RWPE1 (cell line): Measurements from ENCODE around the gene ABCA13.

Experiments
- CTCF ChIA-PET: fragments of 350-600 bp; sonication (Branson Sonifier 250); formaldehyde crosslinking; extraction: SDS; loops from one replicate; lab custom pipeline; 2021; lab: Yijun Ruan, JAX
- POLR2A ChIA-PET: fragments of 400-600 bp; formaldehyde crosslinking; extraction: SDS; loops from one replicate; lab custom pipeline; 2020; ENCODE audit warnings: antibody characterized with exemption; ENCODE audit not compliant: low non-redundant PET; lab: Yijun Ruan, JAX
- DNase-seq: peaks from one replicate; pipeline ENCODE4 v3.0.0; 2012; ENCODE audit warnings: low spot score
- H3K27ac ChIP-seq: fragments of 450-650 bp; 2 replicates; pipeline ENCODE4 v1.5.1; 2017
- CTCF ChIP-seq: fragments of 450-650 bp; conservative IDR thresholded peaks from 2 replicates; pipeline ENCODE4 v1.5.1; 2017; ENCODE audit warnings: low read depth, mild to moderate bottlenecking

ABCA13 gene

GRCh38 chr7:48150086-48150485, 21.2 kb upstream of the ABCA13 start:
- TF ChIP-seq CTCF, result no peak
- no peak overlapping the region for H3K27ac ChIP-seq
- POLR2A ChIA-PET, result no interaction called here
- CTCF ChIA-PET, result no interaction called here
- no peak for DNase-seq

GRCh38 chr7:48154792-48155413, 16.4 kb upstream of the ABCA13 start:
- H3K27ac ChIP-seq, result no peak overlapping the region
- TF ChIP-seq CTCF, result peak; percentile 69
- peak; percentile 53 for DNase-seq
- CTCF ChIA-PET, result interaction anchor here (0.6 to 1.8 kb wide), 16 partner anchors 10 to 1698 kb away, joined by 3 to 44 read pairs (median 5); no protein-coding TSS in a partner anchor
- POLR2A ChIA-PET, result no interaction called here

GRCh38 chr7:48158404-48158803, 12.9 kb upstream of the ABCA13 start:
- ChIA-PET POLR2A (no interaction called here), CTCF (interaction anchor here (1.2 kb wide), 1 partner anchor 213 kb away, joined by 3 read pairs; no protein-coding TSS in a partner anchor)
- TF ChIP-seq CTCF, result no peak
- DNase-seq, result no peak
- no peak overlapping the region for H3K27ac ChIP-seq

DNA sequence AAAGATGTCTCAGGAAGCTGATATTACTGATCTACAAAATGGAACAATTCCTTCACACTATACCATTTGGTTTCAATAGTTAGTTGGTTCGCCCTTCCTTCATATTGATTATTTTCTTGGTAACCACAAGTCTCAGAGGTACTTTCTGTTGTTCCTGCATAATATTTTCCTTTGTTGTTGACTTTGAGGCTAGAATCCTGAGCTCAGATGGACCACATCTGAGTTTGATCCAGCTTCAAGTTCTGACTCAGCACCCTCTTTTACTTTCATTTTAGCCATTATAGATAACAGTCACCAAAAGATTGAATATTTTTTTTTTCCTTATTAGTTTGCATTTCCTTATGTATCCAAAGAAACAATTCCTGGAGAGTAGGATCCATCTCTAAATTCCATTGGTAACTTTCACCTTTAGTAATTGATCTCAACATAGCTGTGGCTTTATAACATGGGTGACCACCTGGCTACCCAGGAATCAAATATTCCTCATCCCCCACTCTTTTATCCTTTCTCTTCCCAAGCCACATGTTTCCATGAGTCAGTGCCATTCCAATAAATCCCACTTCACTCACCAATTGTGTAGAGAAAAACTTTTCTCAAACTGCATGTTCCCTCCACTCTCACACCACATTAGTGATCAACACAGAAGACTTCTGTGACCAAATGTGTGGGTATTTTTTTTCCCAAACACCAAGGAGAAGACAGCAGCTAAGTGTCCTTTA, 9.7 kb upstream of the ABCA13 start:
- TF ChIP-seq CTCF, result no peak
- H3K27ac ChIP-seq, result no peak overlapping the region
- POLR2A ChIA-PET, result no interaction called here
- CTCF ChIA-PET, result no interaction called here
- no peak for DNase-seq

- ChIA-PET CTCF (no interaction called here), POLR2A (no interaction called here)
- H3K27ac ChIP-seq, result no peak overlapping the region
- TF ChIP-seq CTCF, result no peak
- no peak for DNase-seq
These were observed 6.1 kb upstream of the ABCA13 start for GRCh38 chr7:48165157-48165556.

DNA sequence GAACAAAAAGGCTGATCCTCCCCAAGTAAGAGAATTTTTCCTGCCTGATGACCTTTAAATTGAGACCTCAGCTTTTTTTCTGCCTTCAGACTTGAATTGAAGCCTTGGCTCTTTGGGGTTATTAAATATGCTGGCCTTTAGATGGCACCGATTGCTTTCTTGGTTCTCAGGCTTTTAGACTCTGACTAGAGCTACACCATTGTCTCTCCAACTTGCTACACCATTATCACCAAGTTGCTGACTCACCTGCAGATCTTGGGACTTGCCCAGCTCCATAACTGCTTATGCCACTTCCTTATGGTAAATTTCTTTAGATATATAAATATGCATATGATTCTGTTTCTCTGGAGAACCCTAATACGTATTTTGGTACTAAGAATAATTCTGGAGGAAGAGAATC, 3.1 kb upstream of the ABCA13 start:
- TF ChIP-seq CTCF, result no peak
- H3K27ac ChIP-seq, result no peak overlapping the region
- POLR2A ChIA-PET, result no interaction called here
- CTCF ChIA-PET, result no interaction called here
- DNase-seq, result no peak
